ENCODE data around the gene C9orf153. TPM values are rescaled to one million over a fixed set of nuclear protein-coding genes. Genes with fewer than 3 reads are reported as not detected.

Gene C9orf153
- total and polyA plus RNA-seq, 8 donors: 0.31 to 0.62 (median 0.53) TPM; not detected in 1

GRCh38 chr9:86175743-86176456 is 83.6 kb downstream of the C9orf153 start:
- ATAC-seq (no peak), DNase-seq (no peak)
- Histone ChIP-seq H3K27ac (no peak overlapping the region), H3K4me1 (no peaks in the 10 kb centered on the region), H3K27me3 (no peaks in the 10 kb centered on the region), H3K9me3 (no peaks in the 10 kb centered on the region), H3K36me3 (no peaks in the 10 kb centered on the region), H3K4me3 (no peak overlapping the region)
- intact Hi-C loops (cut with DNase I): no loop called here
- TF ChIP-seq CTCF (IDR thresholded peaks at IDR 0.05): no peak

- no peaks in the 10 kb centered on the region for H3K27me3 ChIP-seq
- ATAC-seq (no peak), DNase-seq (no peak)
- no peak for TF ChIP-seq CTCF (IDR thresholded peaks at IDR 0.05)
- no peaks in the 10 kb centered on the region for H3K9me3 ChIP-seq
- no peak overlapping the region for H3K4me3 ChIP-seq
- H3K36me3 ChIP-seq: no peaks in the 10 kb centered on the region
- H3K4me1 ChIP-seq: no peaks in the 10 kb centered on the region
- intact Hi-C loops (cut with DNase I): no loop called here
- H3K27ac ChIP-seq: no peak overlapping the region
Observed at GRCh38 chr9:86175223-86175622, 84.2 kb downstream of the C9orf153 start.

Other genes with a start within 250 kb of the C9orf153 start
- gene GOLM1, start 160.1 kb downstream of the C9orf153 start, total RNA-seq: 10 to 100 TPM; 30.9 to 52.3 TPM
- gene GOLM1, start 160.1 kb downstream of the C9orf153 start, polyA plus RNA-seq (ENCODE audit: insufficient read length in 6 of 6): 100 to 1,000 TPM in 5 of 6 donors, 10 to 100 TPM in 1; 92.9 to 115 (median 112) TPM
- 10 to 100 TPM; 24.1 to 25.2 TPM for gene ISCA1, start 22.9 kb upstream of the C9orf153 start, total RNA-seq
- 10 to 100 TPM; 39.0 to 47.0 (median 40.4) TPM for gene ISCA1, start 22.9 kb upstream of the C9orf153 start, polyA plus RNA-seq (ENCODE audit: insufficient read length in 6 of 6)
- gene TUT7, start 94.8 kb upstream of the C9orf153 start, total RNA-seq: 10 to 100 TPM; 25.0 to 37.2 TPM
- gene TUT7, start 94.8 kb upstream of the C9orf153 start, polyA plus RNA-seq (ENCODE audit: insufficient read length in 6 of 6): 10 to 100 TPM; 25.7 to 34.0 (median 29.7) TPM

All from left lung (tissue), 10 donors.